Mucosa of rectum (tissue), 2 donors: ENCODE data around the gene LAPTM5.

Experiments
- H3K27ac ChIP-seq, 2 donors: one replicate each; pipeline ENCODE4 v1.7.0; 2013; ENCODE audit warnings: inconsistent platforms in 2 of 2, low read depth in 2 of 2, low read length in 2 of 2
- H3K27me3 ChIP-seq, 2 donors: one replicate each; pipeline ENCODE4 v1.7.0; 2013; ENCODE audit warnings: low read length in 2 of 2; ENCODE audit not compliant: control insufficient read depth in 2 of 2, insufficient read depth in 2 of 2
- H3K36me3 ChIP-seq, 2 donors: one replicate each; pipeline ENCODE4 v1.7.0; 2013; ENCODE audit warnings: low read length in 2 of 2; ENCODE audit not compliant: control insufficient read depth in 2 of 2, insufficient read depth in 2 of 2
- H3K4me1 ChIP-seq, 2 donors: one replicate each; pipeline ENCODE4 v1.7.0; 2013; ENCODE audit warnings: low read length in 2 of 2, mild to moderate bottlenecking in 1 of 2; ENCODE audit not compliant: control insufficient read depth in 2 of 2, insufficient read depth in 2 of 2
- H3K4me3 ChIP-seq, 2 donors: one replicate each; pipeline ENCODE4 v1.7.0; 2013; ENCODE audit warnings: low read length in 2 of 2
- H3K9ac ChIP-seq, 2 donors: one replicate each; pipeline ENCODE4 v1.7.0; 2013; ENCODE audit warnings: low read length in 2 of 2, low read depth in 1 of 2, mild to moderate bottlenecking in 1 of 2
- H3K9me3 ChIP-seq, 2 donors: one replicate each; pipeline ENCODE4 v1.7.0; 2013; ENCODE audit warnings: low read length in 2 of 2; ENCODE audit not compliant: control insufficient read depth in 2 of 2
- donor health status: healthy.
- donor health status: Normal muscosa, but diverticular disease.

The LAPTM5 gene

GRCh38 chr1:30728832-30729638 lies 28.5 kb downstream of the LAPTM5 start:
- H3K27me3 ChIP-seq = no peaks in the 10 kb centered on the region
- no peaks in the 10 kb centered on the region for H3K9me3 ChIP-seq
- no peak overlapping the region for H3K9ac ChIP-seq
- peaks cover 0 to 2% of the 10 kb centered on the region in 2 donors for H3K4me1 ChIP-seq
- no peak overlapping the region for H3K4me3 ChIP-seq
- peaks cover under 1 to 3% of the 10 kb centered on the region in 2 donors for H3K36me3 ChIP-seq
- H3K27ac ChIP-seq = no peak overlapping the region

DNA sequence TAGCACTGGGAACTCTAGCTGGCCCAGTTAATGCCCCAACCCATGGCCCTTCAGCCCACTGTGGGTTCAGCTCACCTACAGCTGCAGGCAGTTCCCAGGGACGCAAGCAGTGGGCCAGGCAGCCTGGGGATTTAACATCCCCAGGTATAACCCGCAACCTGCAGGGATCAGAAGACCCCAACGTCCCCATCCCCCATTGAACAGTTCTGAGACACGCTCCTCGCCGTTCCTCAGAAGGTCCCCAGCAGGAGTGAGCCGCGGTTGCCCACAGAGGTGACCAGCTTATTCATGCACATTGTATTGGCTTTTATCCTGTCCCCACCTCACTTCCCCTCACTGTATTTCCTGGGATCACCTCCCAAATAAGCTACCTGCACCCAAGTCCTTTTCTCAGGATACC lies 29.2 kb downstream of the LAPTM5 start:
- Histone ChIP-seq H3K4me1 (peaks cover 0 to 2% of the 10 kb centered on the region in 2 donors), H3K27me3 (no peaks in the 10 kb centered on the region), H3K9ac (no peak overlapping the region), H3K4me3 (no peak overlapping the region), H3K9me3 (no peaks in the 10 kb centered on the region), H3K27ac (no peak overlapping the region), H3K36me3 (peaks cover 0 to 3% of the 10 kb centered on the region in 2 donors)

DNA sequence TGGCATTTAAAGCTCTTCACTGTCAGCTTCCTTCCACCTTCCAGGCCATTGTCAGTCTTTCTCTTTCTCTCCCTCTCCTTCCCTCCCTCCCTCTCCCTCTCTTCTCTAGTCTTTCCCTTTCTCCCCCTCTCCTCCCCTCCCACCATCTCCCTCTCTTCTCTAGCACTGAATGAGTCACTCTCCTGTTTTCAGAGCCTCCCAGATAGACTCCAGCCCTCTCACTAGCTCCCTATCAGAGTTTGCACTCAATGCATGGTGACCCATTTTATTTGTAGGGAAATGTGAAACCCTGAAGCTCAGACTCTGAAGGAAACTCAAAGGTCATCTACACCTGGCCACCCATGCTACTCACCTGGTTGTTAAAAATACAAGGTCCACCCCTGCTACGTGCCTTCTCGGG lies 29.8 kb downstream of the LAPTM5 start:
- Histone ChIP-seq H3K9ac (no peak overlapping the region), H3K4me1 (peaks cover 0 to 2% of the 10 kb centered on the region in 2 donors), H3K9me3 (no peaks in the 10 kb centered on the region)

GRCh38 chr1:30726773-30727684 lies 30.5 kb downstream of the LAPTM5 start:
- H3K27ac ChIP-seq = no peak overlapping the region
- H3K9me3 ChIP-seq = no peaks in the 10 kb centered on the region

More for the DNA sequence above, 29.8 kb downstream of the LAPTM5 start:
- no peak overlapping the region for H3K4me3 ChIP-seq
- peaks cover 0 to 3% of the 10 kb centered on the region in 2 donors for H3K36me3 ChIP-seq
- no peaks in the 10 kb centered on the region for H3K27me3 ChIP-seq
- no peak overlapping the region for H3K27ac ChIP-seq

DNA sequence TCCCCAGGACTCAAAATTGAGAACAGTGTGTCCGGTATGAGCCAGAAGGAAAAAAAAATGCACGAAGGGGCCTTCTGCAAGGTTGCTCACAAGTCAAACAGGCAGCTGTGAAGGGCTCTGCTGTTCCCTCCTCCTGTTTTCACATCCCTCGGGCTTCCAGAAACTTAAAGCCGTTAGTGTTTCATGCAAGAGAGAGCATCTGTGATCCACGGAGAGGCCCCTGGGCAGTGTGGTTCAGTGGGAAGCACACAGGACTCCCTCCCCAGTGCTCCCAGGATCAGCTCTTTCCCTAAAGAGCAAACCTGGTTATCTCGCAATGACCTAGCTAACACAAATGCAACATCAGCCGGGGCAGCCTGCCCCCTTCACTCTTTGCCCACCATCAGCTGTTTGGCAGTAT lies 31.3 kb downstream of the LAPTM5 start:
- Histone ChIP-seq H3K27ac (no peak overlapping the region), H3K4me1 (peaks cover 0 to 2% of the 10 kb centered on the region in 2 donors), H3K9ac (no peak overlapping the region), H3K36me3 (peaks cover 0 to 3% of the 10 kb centered on the region in 2 donors), H3K4me3 (no peak overlapping the region), H3K9me3 (no peaks in the 10 kb centered on the region), H3K27me3 (no peaks in the 10 kb centered on the region)

More at GRCh38 chr1:30726773-30727684, 30.5 kb downstream of the LAPTM5 start:
- H3K36me3 ChIP-seq = peaks cover 0 to 3% of the 10 kb centered on the region in 2 donors
- no peak overlapping the region for H3K4me3 ChIP-seq
- H3K27me3 ChIP-seq = no peaks in the 10 kb centered on the region
- peaks cover 0 to 2% of the 10 kb centered on the region in 2 donors for H3K4me1 ChIP-seq
- no peak overlapping the region for H3K9ac ChIP-seq

DNA sequence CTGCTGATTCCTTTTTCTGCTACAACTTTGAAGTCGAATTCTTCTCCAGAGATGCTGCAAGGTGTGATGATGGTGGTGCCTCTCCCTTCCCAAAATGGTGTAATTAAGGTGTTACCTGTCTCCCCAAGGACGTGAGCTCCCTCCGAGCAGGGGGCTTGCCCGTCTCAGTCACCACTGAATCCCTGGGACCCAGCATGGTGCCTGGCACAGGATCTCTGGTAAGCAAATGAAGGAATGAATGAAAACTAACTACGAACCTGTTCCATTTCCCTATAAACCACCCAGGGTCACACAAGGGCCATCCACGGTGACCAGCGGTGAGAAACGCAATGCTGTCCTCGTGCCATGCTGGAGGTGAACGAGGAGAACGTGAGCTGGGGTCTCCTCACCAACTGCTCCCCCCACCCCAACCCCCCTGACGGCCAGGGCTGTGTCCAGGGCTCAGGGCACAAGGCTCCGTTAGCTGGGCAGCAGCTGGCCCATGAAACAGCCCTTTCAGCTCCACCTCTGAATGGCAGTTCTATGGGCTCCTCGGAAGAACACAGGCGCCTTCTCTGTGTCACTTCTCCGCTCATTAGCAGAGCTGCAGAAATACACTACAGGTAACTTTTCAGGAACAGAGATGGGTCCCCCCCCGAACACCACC lies 32.0 kb downstream of the LAPTM5 start:
- Histone ChIP-seq H3K27me3 (no peaks in the 10 kb centered on the region), H3K4me1 (peaks cover 0 to 4% of the 10 kb centered on the region in 2 donors), H3K4me3 (no peak overlapping the region), H3K27ac (no peak overlapping the region), H3K9me3 (no peaks in the 10 kb centered on the region), H3K36me3 (peaks cover 0 to 3% of the 10 kb centered on the region in 2 donors), H3K9ac (no peak overlapping the region)

DNA sequence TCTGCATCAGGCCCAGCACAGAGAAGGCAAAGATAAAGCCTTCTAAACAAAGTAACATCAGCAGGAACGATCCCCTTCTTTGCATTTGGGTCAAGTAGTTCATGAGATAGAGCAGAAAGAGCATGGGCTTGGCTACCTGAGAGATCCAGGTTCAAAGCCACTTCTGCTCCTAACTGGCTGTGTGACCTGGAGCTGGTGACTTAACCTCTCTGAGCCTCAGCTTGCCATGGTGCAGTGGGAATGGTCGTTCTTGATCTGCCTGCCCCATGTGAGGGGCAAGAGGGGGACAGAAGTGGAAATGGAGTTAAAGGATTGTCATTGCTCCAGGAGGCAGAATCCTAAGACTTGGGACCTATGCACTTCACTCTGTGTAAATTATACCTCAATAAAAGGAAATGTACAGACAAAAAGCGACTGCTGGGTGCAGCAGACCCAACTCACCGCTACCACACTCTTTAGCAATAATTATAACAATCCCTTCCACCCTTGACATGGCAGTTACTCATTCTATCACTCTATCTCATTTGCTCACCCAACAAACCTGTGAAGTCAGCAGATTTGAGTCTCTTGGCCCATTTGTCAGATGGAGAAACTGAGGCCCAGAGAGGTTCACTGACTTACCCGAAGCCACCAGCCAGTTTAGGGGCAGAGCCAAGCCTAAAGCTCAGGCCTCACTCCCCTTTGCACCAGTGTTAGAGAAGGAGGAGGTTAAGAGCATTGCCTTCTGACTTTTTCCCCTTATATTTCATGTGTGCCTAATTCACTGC lies 32.7 kb downstream of the LAPTM5 start:
- Histone ChIP-seq H3K4me3 (no peak overlapping the region), H3K9ac (no peak overlapping the region), H3K27ac (no peak overlapping the region), H3K27me3 (no peaks in the 10 kb centered on the region), H3K9me3 (no peaks in the 10 kb centered on the region), H3K4me1 (peaks cover 0 to 2% of the 10 kb centered on the region in 2 donors), H3K36me3 (peaks cover 0 to 3% of the 10 kb centered on the region in 2 donors)

DNA sequence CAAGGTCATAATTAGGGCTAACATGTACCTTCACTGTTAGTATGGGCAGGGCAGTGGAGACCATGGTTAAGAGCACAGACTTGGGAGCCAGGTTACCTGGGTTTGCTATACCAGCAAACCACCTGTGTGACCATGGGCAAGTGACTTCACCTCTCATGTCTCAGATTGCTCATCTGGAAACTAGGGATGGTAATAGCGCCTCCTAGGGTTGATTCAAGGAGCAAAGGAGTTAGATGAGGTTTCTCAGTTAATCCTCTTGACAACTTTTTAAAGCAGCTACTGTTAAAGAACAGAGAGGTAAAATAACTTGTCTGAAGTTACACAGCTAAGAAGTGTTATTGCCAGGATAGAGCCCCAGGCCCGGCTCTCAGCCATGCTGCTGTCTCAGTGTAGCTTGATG lies 33.4 kb downstream of the LAPTM5 start:
- H3K36me3 ChIP-seq = peaks cover 0 to 3% of the 10 kb centered on the region in 2 donors
- H3K4me1 ChIP-seq = peaks cover 2 to 5% of the 10 kb centered on the region in 2 donors

DNA sequence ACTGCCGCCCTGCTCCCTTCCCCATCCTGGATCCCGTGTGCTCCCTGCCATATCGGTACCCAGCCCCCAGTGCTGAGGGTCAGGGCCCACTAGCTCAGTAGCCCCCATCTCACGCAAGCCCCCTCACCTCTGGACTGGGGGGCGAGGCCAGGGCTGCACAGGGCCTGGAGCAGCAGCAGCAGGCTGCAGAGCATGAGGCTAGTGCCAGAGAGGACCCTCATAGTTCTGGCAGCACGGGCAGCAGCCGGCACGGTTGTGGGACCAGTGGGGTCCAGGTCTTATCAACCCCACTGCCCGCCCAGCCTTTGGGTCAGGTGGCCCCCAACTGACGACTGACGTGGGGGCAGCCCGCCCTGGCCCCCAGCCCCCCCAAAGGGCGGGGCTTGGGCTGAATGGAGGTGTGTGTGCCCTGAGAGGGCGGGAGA lies 34.2 kb downstream of the LAPTM5 start, which contains the start of gene MATN1:
Gene MATN1, minus strand, starts transcription at position 255 of the 425 bp plus-strand sequence. Its CDS starts 34 bp downstream, at position 221.
- H3K36me3 ChIP-seq = peaks cover 0 to 3% of the 10 kb centered on the region in 2 donors
- no peaks in the 10 kb centered on the region for H3K27me3 ChIP-seq
- H3K4me1 ChIP-seq = peaks cover 6 to 11% of the 10 kb centered on the region in 2 donors
- no peaks in the 10 kb centered on the region for H3K9me3 ChIP-seq
- H3K9ac ChIP-seq = no peak within 1 kb of the TSS
- no peak within 1 kb of the TSS for H3K4me3 ChIP-seq
- H3K27ac ChIP-seq = no peak within 1 kb of the TSS

More for the DNA sequence above, 33.4 kb downstream of the LAPTM5 start:
- no peaks in the 10 kb centered on the region for H3K9me3 ChIP-seq
- no peak overlapping the region for H3K4me3 ChIP-seq
- no peaks in the 10 kb centered on the region for H3K27me3 ChIP-seq
- H3K9ac ChIP-seq = no peak overlapping the region
- no peak overlapping the region for H3K27ac ChIP-seq
